Endodermal cell (in vitro differentiated cells): ENCODE data around the gene SLC25A19. TPM values are rescaled to one million over a fixed set of nuclear protein-coding genes. Genes with fewer than 3 reads are reported as not detected.
A peak's percentile ranks its signal among the peaks of the same experiment; 100 is the strongest.

ENCODE experiments used
- DNase-seq: peaks from one replicate; pipeline ENCODE4 v3.0.0-alpha.2; 2017
- H3K27ac ChIP-seq: 2 replicates; pipeline ENCODE4 v1.5.1; 2013; ENCODE audit warnings: mild to moderate bottlenecking, low read depth, low read length, moderate library complexity
- H3K27me3 ChIP-seq: 2 replicates; pipeline ENCODE4 v1.6.1; 2013; ENCODE audit warnings: mild to moderate bottlenecking, low read length, moderate library complexity; ENCODE audit not compliant: insufficient read depth, control insufficient read depth, poor library complexity, severe bottlenecking
- H3K36me3 ChIP-seq: 2 replicates; pipeline ENCODE4 v1.7.0; 2013; ENCODE audit warnings: mild to moderate bottlenecking, low read length, moderate library complexity; ENCODE audit not compliant: control insufficient read depth, insufficient read depth
- H3K4me1 ChIP-seq: one replicate; pipeline ENCODE4 v1.7.0; 2013; ENCODE audit warnings: low read length; ENCODE audit not compliant: control insufficient read depth, insufficient read depth
- H3K4me3 ChIP-seq: 2 replicates; pipeline ENCODE4 v1.5.1; 2013; ENCODE audit warnings: mild to moderate bottlenecking, low read length, moderate library complexity
- H3K9ac ChIP-seq: 2 replicates; pipeline ENCODE4 v1.6.1; 2013; ENCODE audit warnings: mild to moderate bottlenecking, low read length, moderate library complexity; ENCODE audit not compliant: poor library complexity, severe bottlenecking; ENCODE audit errors: extremely low read depth
- H3K9me3 ChIP-seq: 2 replicates; pipeline ENCODE4 v1.6.1; 2013; ENCODE audit warnings: mild to moderate bottlenecking, low read length, moderate library complexity; ENCODE audit not compliant: control insufficient read depth
- H3K27ac Mint-ChIP-seq: 2 replicates; pipeline ENCODE4 v1.8.0; 2020; ENCODE audit warnings: mixed read lengths
- H3K27me3 Mint-ChIP-seq: 2 replicates; pipeline ENCODE4 v1.8.0; 2021; ENCODE audit warnings: mild to moderate bottlenecking, mixed read lengths; ENCODE audit not compliant: insufficient read depth
- H3K36me3 Mint-ChIP-seq: 2 replicates; pipeline ENCODE4 v1.8.0; 2020; ENCODE audit warnings: low read depth, mixed read lengths
- H3K4me1 Mint-ChIP-seq: 2 replicates; pipeline ENCODE4 v1.8.0; 2020; ENCODE audit warnings: mixed read lengths
- H3K4me3 Mint-ChIP-seq: 2 replicates; pipeline ENCODE4 v1.8.0; 2020; ENCODE audit warnings: mild to moderate bottlenecking, moderate library complexity, mixed read lengths
- H3K9me3 Mint-ChIP-seq: 2 replicates; pipeline ENCODE4 v1.8.0; 2020; ENCODE audit warnings: mild to moderate bottlenecking, mixed read lengths
- CTCF ChIP-seq: fragments of 200-600 bp; sonication (generic); conservative IDR thresholded peaks from 2 replicates; pipeline ENCODE4 v1.5.0; 2021; ENCODE audit warnings: antibody characterized with exemption, mild to moderate bottlenecking
- WGBS, 2 experiments: methylation state at CpG; one replicate each; pipeline versions ENCODE4 v1.1.5 to v1.1.7; 2013; ENCODE audit warnings: missing lambda C conversion rate in 2 of 2, mixed read lengths in 1 of 2; ENCODE audit not compliant: insufficient coverage in 1 of 2, insufficient read length in 1 of 2; 5-methylcytosine and 5-hydroxymethylcytosine counted together
- total RNA-seq, 2 donors: library from RNA; stranded (reverse); fragmentation: NEBNext Ultra II Directional in 1 of 2; extraction: Animal tissue kit (Norgen Biotek cat#: 25700) in 1 of 2; gene quantifications; 2 replicates in 1 of 2; 3 replicates in 1 of 2; pipeline ENCODE4 v1.2.1, GENCODE V29; 2021

Gene SLC25A19
- total RNA-seq, 2 donors from 2014 or later, result 10.6 to 10.7 TPM

GRCh38 chr17:75239778-75240393, 49.3 kb downstream of the SLC25A19 start:
- peak overlapping the region; percentile 61 for H3K27ac Mint-ChIP-seq
- no peaks in the 10 kb centered on the region for H3K27me3 Mint-ChIP-seq

GRCh38 chr17:75239214-75239613, 50.0 kb downstream of the SLC25A19 start:
- H3K4me1 Mint-ChIP-seq, result no peaks in the 10 kb centered on the region
- H3K9me3 Mint-ChIP-seq, result no peaks in the 10 kb centered on the region
- peak overlapping the region; percentile 5 for H3K27ac Mint-ChIP-seq
- H3K4me1 ChIP-seq, result peaks cover 3% of the 10 kb centered on the region
- H3K27me3 ChIP-seq, result no peaks in the 10 kb centered on the region
- no peak for TF ChIP-seq CTCF
- no peak overlapping the region for H3K4me3 ChIP-seq
- WGBS, 2 experiments, result 86 to 92% methylated on average over 1 to 11 of the region's 12 CpGs
- H3K27me3 Mint-ChIP-seq, result no peaks in the 10 kb centered on the region
- DNase-seq, result no peak
- no peak overlapping the region for H3K27ac ChIP-seq
- no peak overlapping the region for H3K4me3 Mint-ChIP-seq
- no peak overlapping the region for H3K9ac ChIP-seq
- peaks cover 60% of the 10 kb centered on the region for H3K36me3 Mint-ChIP-seq
- peaks cover 83% of the 10 kb centered on the region for H3K36me3 ChIP-seq
- no peaks in the 10 kb centered on the region for H3K9me3 ChIP-seq

More at GRCh38 chr17:75239778-75240393, 49.3 kb downstream of the SLC25A19 start:
- no peak for DNase-seq
- WGBS, 2 experiments, result 94% methylated on average over 21 to 23 of the region's 23 CpGs
- Mint-ChIP-seq H3K4me1 (no peaks in the 10 kb centered on the region), H3K36me3 (peaks cover 58% of the 10 kb centered on the region), H3K4me3 (no peak overlapping the region), H3K9me3 (no peaks in the 10 kb centered on the region)
- Histone ChIP-seq H3K9me3 (no peaks in the 10 kb centered on the region), H3K4me3 (no peak overlapping the region), H3K27me3 (no peaks in the 10 kb centered on the region), H3K27ac (no peak overlapping the region), H3K36me3 (peaks cover 81% of the 10 kb centered on the region), H3K9ac (no peak overlapping the region), H3K4me1 (peaks cover 3% of the 10 kb centered on the region)
- no peak for TF ChIP-seq CTCF

DNA sequence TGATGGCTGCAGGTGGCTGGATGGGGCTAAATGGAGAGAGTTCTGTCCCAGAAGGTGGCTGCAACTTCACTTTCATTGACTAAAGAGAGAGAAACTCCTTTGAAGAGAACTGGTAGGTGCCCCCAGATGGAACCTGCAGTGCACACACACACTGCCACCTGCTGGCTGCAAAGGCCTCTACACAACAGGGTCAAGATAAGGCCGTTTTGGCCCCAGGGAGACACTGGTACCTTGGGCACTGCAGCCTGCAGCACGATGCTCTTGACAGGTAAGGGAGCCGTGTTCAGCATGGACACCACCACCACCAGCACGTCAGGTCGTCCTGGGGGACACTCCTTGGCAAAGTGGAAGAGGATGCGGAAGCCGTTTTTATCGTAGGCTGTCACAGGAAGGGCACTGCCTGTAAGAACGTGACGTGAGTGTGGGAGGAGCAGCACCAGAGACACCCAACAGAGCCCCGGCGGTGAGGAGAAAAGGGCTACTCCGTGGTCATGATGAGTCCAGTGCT, 50.5 kb downstream of the SLC25A19 start:
- Mint-ChIP-seq H3K27me3 (no peaks in the 10 kb centered on the region), H3K4me1 (no peaks in the 10 kb centered on the region), H3K36me3 (peaks cover 60% of the 10 kb centered on the region), H3K9me3 (no peaks in the 10 kb centered on the region), H3K27ac (peak overlapping the region; percentile 5), H3K4me3 (no peak overlapping the region)
- Histone ChIP-seq H3K4me3 (no peak overlapping the region), H3K36me3 (peaks cover 84% of the 10 kb centered on the region), H3K4me1 (peaks cover 3% of the 10 kb centered on the region), H3K27me3 (no peaks in the 10 kb centered on the region), H3K9me3 (no peaks in the 10 kb centered on the region), H3K9ac (no peak overlapping the region), H3K27ac (no peak overlapping the region)
- TF ChIP-seq CTCF, result peak; percentile 92
- 77 to 78% methylated on average over 13 of the region's 13 CpGs for WGBS, 2 experiments
- peak; percentile 92 for DNase-seq
